Spleen (tissue), 7 donors: ENCODE data around the gene GREB1.

ENCODE experiments used
- CTCF ChIP-seq, 11 experiments: fragments of 200-600 bp in 7 of 11; fragments of 450-650 bp in 4 of 11; sonication (generic) in 4 of 11; IDR thresholded peaks in 8 of 11; conservative IDR thresholded peaks in 3 of 11; 1 replicate in 7 of 11; 2 replicates in 4 of 11; pipeline versions ENCODE4 v1.4.0 to v1.8.0; 2016 to 2021; ENCODE audit warnings: antibody characterized with exemption in 11 of 11, inconsistent platforms in 4 of 11, mild to moderate bottlenecking in 1 of 11
- POLR2AphosphoS5 ChIP-seq, 3 donors: sonication (generic); formaldehyde crosslinking; IDR thresholded peaks; one replicate each; pipeline ENCODE4 v1.5.1; 2017; ENCODE audit warnings: antibody characterized with exemption in 3 of 3
- donor health status: DM: no; HTN: no; CAD: no; lungs with moderate emphysema.
- donor health status: DM: no; HTN: no; CAD: no.
- donor health status: DM: no; HTN: no; CAD: no.

GRCh38 chr2:11655495-11655894 is 121.7 kb downstream of the GREB1 start:
- TF ChIP-seq CTCF (IDR thresholded peaks at IDR 0.05 in 8 of 11, conservative IDR thresholded peaks at IDR 0.05 in 3 of 11) (no peak), POLR2AphosphoS5 (IDR thresholded peaks at IDR 0.05) (no peak)
